SU-DHL-6 (cell line): ENCODE data around the gene ANXA10.

Source experiments
- H2AFZ ChIP-seq: fragments of 200-600 bp; sonication (generic); 2 replicates; pipeline ENCODE4 v1.6.1; 2014; ENCODE audit warnings: low read depth, mild to moderate bottlenecking, moderate library complexity, mixed read lengths, antibody characterized with exemption, low read length; ENCODE audit not compliant: severe bottlenecking
- H3F3A ChIP-seq: fragments of 200-600 bp; shearing (Covaris generic); 2 replicates; pipeline ENCODE4 v1.6.0; 2016; ENCODE audit warnings: antibody characterized with exemption, mild to moderate bottlenecking; ENCODE audit not compliant: insufficient read depth
- H3K27ac ChIP-seq: fragments of 200-600 bp; sonication (generic); 2 replicates; pipeline ENCODE4 v1.5.1; 2016; ENCODE audit warnings: low read depth, mild to moderate bottlenecking, low read length, moderate library complexity, mixed read lengths
- H3K27me3 ChIP-seq: fragments of 200-600 bp; sonication (generic), shearing (Covaris generic); 2 replicates; pipeline ENCODE4 v1.6.0; 2014; ENCODE audit warnings: mild to moderate bottlenecking, low read length
- H3K36me3 ChIP-seq: fragments of 200-600 bp; sonication (generic); 2 replicates; pipeline ENCODE4 v1.6.1; 2014; ENCODE audit warnings: mild to moderate bottlenecking, low read length, mixed read lengths
- H3K4me2 ChIP-seq: fragments of 300-600, 200-600 bp; shearing (Covaris generic), sonication (generic); 2 replicates; pipeline ENCODE4 v1.6.0; 2014; ENCODE audit warnings: low read length, low read depth, mild to moderate bottlenecking; ENCODE audit not compliant: poor library complexity, severe bottlenecking
- H3K4me3 ChIP-seq: fragments of 200-600 bp; sonication (generic); 2 replicates; pipeline ENCODE4 v1.5.1; 2014; ENCODE audit warnings: antibody characterized with exemption, low read length, mild to moderate bottlenecking, mixed read lengths; ENCODE audit not compliant: insufficient read depth, poor library complexity, severe bottlenecking
- H3K79me2 ChIP-seq: fragments of 200-600 bp; sonication (generic); 2 replicates; pipeline ENCODE4 v1.6.1; 2014; ENCODE audit warnings: mild to moderate bottlenecking, low read length, moderate library complexity; ENCODE audit not compliant: insufficient read depth
- H3K9ac ChIP-seq: fragments of 200-600 bp; sonication (generic); 2 replicates; pipeline ENCODE4 v1.7.0; 2014; ENCODE audit warnings: mild to moderate bottlenecking, low read length
- H3K9me2 ChIP-seq: fragments of 200-600 bp; sonication (generic); replicated peaks from 2 replicates; pipeline ENCODE4 v1.6.1; 2014; ENCODE audit warnings: low read length; ENCODE audit not compliant: insufficient read depth
- H3K9me3 ChIP-seq: fragments of 200-600 bp; sonication (generic); 2 replicates; pipeline ENCODE4 v1.6.1; 2014; ENCODE audit warnings: low read length, mixed read lengths; ENCODE audit not compliant: insufficient read depth
- H4K20me1 ChIP-seq: fragments of 200-600 bp; sonication (generic); 2 replicates; pipeline ENCODE4 v1.6.1; 2014; ENCODE audit warnings: low read depth, mild to moderate bottlenecking, antibody characterized with exemption, low read length, moderate library complexity, mixed read lengths
- EZH2phosphoT487 ChIP-seq: fragments of 200-600 bp; sonication (generic), shearing (Covaris generic); conservative IDR thresholded peaks from 2 replicates; pipeline ENCODE4 v1.6.1; 2018; ENCODE audit warnings: mild to moderate bottlenecking, antibody characterized with exemption, low read length, moderate library complexity, mixed read lengths
- TF ChIP-seq, protein P1 (sequence below): fragments of 200-600 bp; sonication (generic); IDR thresholded peaks from one replicate; pipeline ENCODE4 v1.5.1; 2017; ENCODE audit warnings: antibody characterized with exemption, mild to moderate bottlenecking, low read length, moderate library complexity; ENCODE audit not compliant: insufficient read depth, poor library complexity, severe bottlenecking

The ANXA10 gene

DNA sequence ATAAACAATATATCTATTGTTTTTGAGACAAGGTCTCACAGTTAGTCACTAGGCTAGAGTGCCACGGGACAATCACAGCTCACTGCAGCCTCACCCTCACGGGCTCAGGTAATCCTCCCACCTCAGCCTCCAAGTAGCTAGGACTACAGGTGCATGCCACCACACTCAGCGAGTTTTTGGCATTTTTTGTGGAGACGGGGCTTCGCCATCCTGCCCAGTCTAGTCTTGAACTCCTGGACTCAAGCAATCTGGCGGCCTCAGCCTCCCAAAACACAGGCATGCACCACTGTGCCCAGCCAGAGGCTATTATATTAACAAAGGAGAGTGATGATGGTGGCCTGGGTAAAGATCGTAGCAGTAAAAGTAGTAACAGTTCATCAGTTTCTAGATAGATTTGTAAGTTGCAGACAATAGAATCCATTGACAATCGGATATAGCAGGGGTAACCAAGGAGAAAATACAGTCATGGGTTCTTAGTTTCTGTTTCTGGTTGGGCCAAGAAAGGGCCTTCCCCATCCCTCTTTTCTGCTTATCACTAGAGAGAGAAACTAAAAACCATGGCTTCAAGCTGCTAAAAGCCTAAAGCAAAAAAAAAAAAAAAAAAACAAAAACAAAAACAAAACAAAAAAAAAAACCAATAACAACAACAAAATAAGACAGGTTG is 60.6 kb downstream of the ANXA10 start:
- no peaks in the 10 kb centered on the region for H3K9me3 ChIP-seq
- no peak overlapping the region for H2AFZ ChIP-seq
- H3K4me2 ChIP-seq, result peak overlapping the region; percentile 54
- H3K36me3 ChIP-seq, result no peaks in the 10 kb centered on the region
- no peak for TF ChIP-seq EZH2phosphoT487
- TF ChIP-seq, protein P1, sequence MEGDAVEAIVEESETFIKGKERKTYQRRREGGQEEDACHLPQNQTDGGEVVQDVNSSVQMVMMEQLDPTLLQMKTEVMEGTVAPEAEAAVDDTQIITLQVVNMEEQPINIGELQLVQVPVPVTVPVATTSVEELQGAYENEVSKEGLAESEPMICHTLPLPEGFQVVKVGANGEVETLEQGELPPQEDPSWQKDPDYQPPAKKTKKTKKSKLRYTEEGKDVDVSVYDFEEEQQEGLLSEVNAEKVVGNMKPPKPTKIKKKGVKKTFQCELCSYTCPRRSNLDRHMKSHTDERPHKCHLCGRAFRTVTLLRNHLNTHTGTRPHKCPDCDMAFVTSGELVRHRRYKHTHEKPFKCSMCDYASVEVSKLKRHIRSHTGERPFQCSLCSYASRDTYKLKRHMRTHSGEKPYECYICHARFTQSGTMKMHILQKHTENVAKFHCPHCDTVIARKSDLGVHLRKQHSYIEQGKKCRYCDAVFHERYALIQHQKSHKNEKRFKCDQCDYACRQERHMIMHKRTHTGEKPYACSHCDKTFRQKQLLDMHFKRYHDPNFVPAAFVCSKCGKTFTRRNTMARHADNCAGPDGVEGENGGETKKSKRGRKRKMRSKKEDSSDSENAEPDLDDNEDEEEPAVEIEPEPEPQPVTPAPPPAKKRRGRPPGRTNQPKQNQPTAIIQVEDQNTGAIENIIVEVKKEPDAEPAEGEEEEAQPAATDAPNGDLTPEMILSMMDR, result no peak
- H3K4me3 ChIP-seq, result no peak overlapping the region
- H3K9me2 ChIP-seq, result no peaks in the 10 kb centered on the region
- no peaks in the 10 kb centered on the region for H3F3A ChIP-seq
- H3K9ac ChIP-seq, result no peak overlapping the region
- no peaks in the 10 kb centered on the region for H3K27me3 ChIP-seq
- no peak overlapping the region for H3K27ac ChIP-seq
- no peaks in the 10 kb centered on the region for H3K79me2 ChIP-seq
- no peaks in the 10 kb centered on the region for H4K20me1 ChIP-seq

GRCh38 chr4:168153596-168154440 is 61.5 kb downstream of the ANXA10 start:
- no peak overlapping the region for H3K9ac ChIP-seq
- no peak overlapping the region for H3K4me3 ChIP-seq
- H3K27me3 ChIP-seq, result no peaks in the 10 kb centered on the region
- no peaks in the 10 kb centered on the region for H3F3A ChIP-seq
- H2AFZ ChIP-seq, result peak overlapping the region; percentile 39
- TF ChIP-seq, protein P1, result peak; percentile 69
- TF ChIP-seq EZH2phosphoT487, result no peak
- no peaks in the 10 kb centered on the region for H3K36me3 ChIP-seq
- no peaks in the 10 kb centered on the region for H4K20me1 ChIP-seq
- H3K27ac ChIP-seq, result no peak overlapping the region
- no peaks in the 10 kb centered on the region for H3K79me2 ChIP-seq
- H3K9me2 ChIP-seq, result no peaks in the 10 kb centered on the region
- H3K4me2 ChIP-seq, result peak overlapping the region; percentile 54
- H3K9me3 ChIP-seq, result no peaks in the 10 kb centered on the region

DNA sequence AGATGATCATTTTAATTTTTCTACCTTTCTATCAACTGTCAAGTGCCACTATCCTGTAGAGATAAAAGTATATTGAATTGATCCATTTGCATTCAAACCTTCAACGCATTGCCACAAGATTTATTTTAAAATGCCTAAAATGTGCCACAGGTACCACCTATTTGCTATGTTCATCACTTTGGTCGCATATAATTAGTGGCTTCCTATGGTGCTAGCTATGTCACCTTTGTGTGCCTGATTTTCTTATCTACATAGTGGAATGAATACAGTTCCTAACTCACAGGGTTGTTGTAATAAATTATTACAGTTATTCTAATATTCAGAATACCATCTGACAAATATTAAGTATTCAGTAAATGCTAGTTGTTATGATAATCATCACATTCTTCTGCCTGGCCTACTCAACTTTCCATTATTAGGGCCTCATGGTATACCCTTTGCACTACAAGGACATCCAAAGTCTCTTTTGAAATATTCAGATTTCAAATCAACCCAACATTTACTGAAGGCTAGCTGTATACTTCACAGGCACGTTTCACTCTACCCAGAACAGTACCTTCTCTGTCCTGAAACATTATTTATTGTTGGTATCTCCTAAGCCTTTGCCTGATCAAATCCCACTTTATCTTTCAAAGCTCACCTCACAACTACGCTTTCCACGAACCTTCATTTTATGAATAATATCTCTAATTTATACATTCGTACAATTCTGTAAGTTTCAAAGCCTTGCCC is 62.4 kb downstream of the ANXA10 start:
- Histone ChIP-seq H3K9me2 (no peaks in the 10 kb centered on the region), H3K79me2 (no peaks in the 10 kb centered on the region), H3K27ac (no peak overlapping the region), H3K4me2 (no peak overlapping the region), H2AFZ (no peak overlapping the region), H3K27me3 (no peaks in the 10 kb centered on the region), H3F3A (no peaks in the 10 kb centered on the region), H3K9ac (no peak overlapping the region), H3K9me3 (no peaks in the 10 kb centered on the region), H3K4me3 (no peak overlapping the region), H4K20me1 (no peaks in the 10 kb centered on the region), H3K36me3 (no peaks in the 10 kb centered on the region)
- no peak for TF ChIP-seq EZH2phosphoT487
- TF ChIP-seq, protein P1, result no peak
